Endodermal cell (in vitro differentiated cells): Measurements from ENCODE around the gene MYLK2. TPM values are rescaled to one million over a fixed set of nuclear protein-coding genes. Genes with fewer than 3 reads are reported as not detected.

Experiments used
- DNase-seq: peaks from one replicate; pipeline ENCODE4 v3.0.0-alpha.2; 2017
- H3K27ac ChIP-seq: 2 replicates; pipeline ENCODE4 v1.5.1; 2013; ENCODE audit warnings: mild to moderate bottlenecking, low read depth, low read length, moderate library complexity
- H3K27me3 ChIP-seq: 2 replicates; pipeline ENCODE4 v1.6.1; 2013; ENCODE audit warnings: mild to moderate bottlenecking, low read length, moderate library complexity; ENCODE audit not compliant: insufficient read depth, control insufficient read depth, poor library complexity, severe bottlenecking
- H3K36me3 ChIP-seq: 2 replicates; pipeline ENCODE4 v1.7.0; 2013; ENCODE audit warnings: mild to moderate bottlenecking, low read length, moderate library complexity; ENCODE audit not compliant: control insufficient read depth, insufficient read depth
- H3K4me1 ChIP-seq: one replicate; pipeline ENCODE4 v1.7.0; 2013; ENCODE audit warnings: low read length; ENCODE audit not compliant: control insufficient read depth, insufficient read depth
- H3K4me3 ChIP-seq: 2 replicates; pipeline ENCODE4 v1.5.1; 2013; ENCODE audit warnings: mild to moderate bottlenecking, low read length, moderate library complexity
- H3K9ac ChIP-seq: 2 replicates; pipeline ENCODE4 v1.6.1; 2013; ENCODE audit warnings: mild to moderate bottlenecking, low read length, moderate library complexity; ENCODE audit not compliant: poor library complexity, severe bottlenecking; ENCODE audit errors: extremely low read depth
- H3K9me3 ChIP-seq: 2 replicates; pipeline ENCODE4 v1.6.1; 2013; ENCODE audit warnings: mild to moderate bottlenecking, low read length, moderate library complexity; ENCODE audit not compliant: control insufficient read depth
- H3K27ac Mint-ChIP-seq: 2 replicates; pipeline ENCODE4 v1.8.0; 2020; ENCODE audit warnings: mixed read lengths
- H3K27me3 Mint-ChIP-seq: 2 replicates; pipeline ENCODE4 v1.8.0; 2021; ENCODE audit warnings: mild to moderate bottlenecking, mixed read lengths; ENCODE audit not compliant: insufficient read depth
- H3K36me3 Mint-ChIP-seq: 2 replicates; pipeline ENCODE4 v1.8.0; 2020; ENCODE audit warnings: low read depth, mixed read lengths
- H3K4me1 Mint-ChIP-seq: 2 replicates; pipeline ENCODE4 v1.8.0; 2020; ENCODE audit warnings: mixed read lengths
- H3K4me3 Mint-ChIP-seq: 2 replicates; pipeline ENCODE4 v1.8.0; 2020; ENCODE audit warnings: mild to moderate bottlenecking, moderate library complexity, mixed read lengths
- H3K9me3 Mint-ChIP-seq: 2 replicates; pipeline ENCODE4 v1.8.0; 2020; ENCODE audit warnings: mild to moderate bottlenecking, mixed read lengths
- WGBS, 2 experiments: methylation state at CpG; one replicate each; pipeline versions ENCODE4 v1.1.5 to v1.1.7; 2013; ENCODE audit warnings: missing lambda C conversion rate in 2 of 2, mixed read lengths in 1 of 2; ENCODE audit not compliant: insufficient coverage in 1 of 2, insufficient read length in 1 of 2; 5-methylcytosine and 5-hydroxymethylcytosine counted together
- total RNA-seq, 2 donors: library from RNA; stranded (reverse); fragmentation: NEBNext Ultra II Directional in 1 of 2; extraction: Animal tissue kit (Norgen Biotek cat#: 25700) in 1 of 2; gene quantifications; 2 replicates in 1 of 2; 3 replicates in 1 of 2; pipeline ENCODE4 v1.2.1, GENCODE V29; 2021
- TF ChIP-seq, protein P1 (sequence below): fragments of 200-600 bp; sonication (generic); conservative IDR thresholded peaks from 2 replicates; pipeline ENCODE4 v1.5.0; 2021; ENCODE audit warnings: antibody characterized with exemption, mild to moderate bottlenecking

Gene MYLK2
- total RNA-seq, 2 donors from 2014 or later: 0.20 to 0.29 TPM

DNA sequence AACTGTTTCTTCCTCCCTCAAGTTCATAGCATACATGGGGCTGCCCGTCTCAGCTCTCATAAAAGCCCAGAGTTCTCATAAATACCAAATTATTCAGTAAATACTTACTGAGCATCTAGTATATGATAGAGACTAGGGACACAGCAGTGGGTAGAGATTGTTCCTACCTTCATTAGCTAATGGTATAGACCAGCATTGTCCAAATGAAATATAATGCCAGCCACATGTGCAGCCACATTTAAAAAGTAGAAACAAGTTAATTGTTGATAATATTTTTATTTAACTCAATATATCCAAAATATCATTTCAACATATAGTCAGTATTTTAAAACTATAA is 52.4 kb downstream of the MYLK2 start:
- Histone ChIP-seq H3K4me1 (no peaks in the 10 kb centered on the region), H3K9me3 (no peaks in the 10 kb centered on the region), H3K36me3 (no peaks in the 10 kb centered on the region), H3K27me3 (peaks cover 42% of the 10 kb centered on the region), H3K9ac (no peak overlapping the region), H3K27ac (no peak overlapping the region), H3K4me3 (no peak overlapping the region)
- Mint-ChIP-seq H3K9me3 (no peaks in the 10 kb centered on the region), H3K36me3 (no peaks in the 10 kb centered on the region), H3K4me1 (peaks cover 8% of the 10 kb centered on the region), H3K27me3 (peaks cover 71% of the 10 kb centered on the region), H3K27ac (no peak overlapping the region), H3K4me3 (peak overlapping the region; percentile 72)
- WGBS, 2 experiments: no CpG with 5 or more reads among the region's 1 CpG
- TF ChIP-seq, protein P1, sequence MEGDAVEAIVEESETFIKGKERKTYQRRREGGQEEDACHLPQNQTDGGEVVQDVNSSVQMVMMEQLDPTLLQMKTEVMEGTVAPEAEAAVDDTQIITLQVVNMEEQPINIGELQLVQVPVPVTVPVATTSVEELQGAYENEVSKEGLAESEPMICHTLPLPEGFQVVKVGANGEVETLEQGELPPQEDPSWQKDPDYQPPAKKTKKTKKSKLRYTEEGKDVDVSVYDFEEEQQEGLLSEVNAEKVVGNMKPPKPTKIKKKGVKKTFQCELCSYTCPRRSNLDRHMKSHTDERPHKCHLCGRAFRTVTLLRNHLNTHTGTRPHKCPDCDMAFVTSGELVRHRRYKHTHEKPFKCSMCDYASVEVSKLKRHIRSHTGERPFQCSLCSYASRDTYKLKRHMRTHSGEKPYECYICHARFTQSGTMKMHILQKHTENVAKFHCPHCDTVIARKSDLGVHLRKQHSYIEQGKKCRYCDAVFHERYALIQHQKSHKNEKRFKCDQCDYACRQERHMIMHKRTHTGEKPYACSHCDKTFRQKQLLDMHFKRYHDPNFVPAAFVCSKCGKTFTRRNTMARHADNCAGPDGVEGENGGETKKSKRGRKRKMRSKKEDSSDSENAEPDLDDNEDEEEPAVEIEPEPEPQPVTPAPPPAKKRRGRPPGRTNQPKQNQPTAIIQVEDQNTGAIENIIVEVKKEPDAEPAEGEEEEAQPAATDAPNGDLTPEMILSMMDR: no peak
- DNase-seq: no peak

GRCh38 chr20:31872406-31872805 is 53.2 kb downstream of the MYLK2 start:
- TF ChIP-seq, protein P1: no peak
- no peak overlapping the region for H3K4me3 ChIP-seq
- no peak overlapping the region for H3K27ac ChIP-seq
- H3K36me3 ChIP-seq: no peaks in the 10 kb centered on the region
- no peak overlapping the region for H3K4me3 Mint-ChIP-seq
- no peaks in the 10 kb centered on the region for H3K4me1 ChIP-seq
- H3K4me1 Mint-ChIP-seq: peaks cover 8% of the 10 kb centered on the region
- peaks cover 42% of the 10 kb centered on the region for H3K27me3 ChIP-seq
- H3K9me3 ChIP-seq: no peaks in the 10 kb centered on the region
- DNase-seq: no peak
- no peak overlapping the region for H3K9ac ChIP-seq
- peaks cover 63% of the 10 kb centered on the region for H3K27me3 Mint-ChIP-seq
- no peaks in the 10 kb centered on the region for H3K36me3 Mint-ChIP-seq
- WGBS, 2 experiments: 85 to 100% methylated on average over 3 to 6 of the region's 6 CpGs
- H3K9me3 Mint-ChIP-seq: no peaks in the 10 kb centered on the region
- no peak overlapping the region for H3K27ac Mint-ChIP-seq

GRCh38 chr20:31875671-31876070 is 56.5 kb downstream of the MYLK2 start:
- H3K4me3 ChIP-seq: no peak overlapping the region
- DNase-seq: no peak
- Mint-ChIP-seq H3K4me1 (peaks cover 4% of the 10 kb centered on the region), H3K9me3 (no peaks in the 10 kb centered on the region), H3K36me3 (no peaks in the 10 kb centered on the region), H3K4me3 (no peak overlapping the region), H3K27ac (no peak overlapping the region), H3K27me3 (peaks cover 45% of the 10 kb centered on the region)
- TF ChIP-seq, protein P1: no peak
- no peak overlapping the region for H3K9ac ChIP-seq
- WGBS, 2 experiments: 89% methylated on average over 1 of the region's 2 CpGs; no CpG with 5 or more reads in 1 of the 2 experiments
- H3K4me1 ChIP-seq: no peaks in the 10 kb centered on the region
- H3K9me3 ChIP-seq: no peaks in the 10 kb centered on the region
- H3K27ac ChIP-seq: no peak overlapping the region
- no peaks in the 10 kb centered on the region for H3K36me3 ChIP-seq
- peaks cover 25% of the 10 kb centered on the region for H3K27me3 ChIP-seq
